Caco-2 (cell line): ENCODE data around the gene XRCC3. TPM values are rescaled to one million over a fixed set of nuclear protein-coding genes. Genes with fewer than 3 reads are reported as not detected.

Experiments
- BruUV-seq: library from RNA; stranded (reverse); fragments of 400-500 nt; replicated peaks from 2 replicates; lab custom pipeline; 2021; lab: Mats Ljungman, UMichigan
- CTCF ChIA-PET: fragments of 300-600 bp; sonication (Branson Sonifier 250); formaldehyde crosslinking; loops from one replicate; lab custom pipeline; 2022; ENCODE audit warnings: antibody characterized with exemption; lab: Charles Lee
- POLR2A ChIA-PET: fragments of 300-600 bp; sonication (Branson Sonifier 250); formaldehyde crosslinking; loops from one replicate; lab custom pipeline; 2022; ENCODE audit warnings: antibody characterized with exemption; lab: Charles Lee
- DNase-seq, 2 experiments: peaks; one replicate each; pipeline versions ENCODE4 v3.0.0 to v3.0.0-alpha.2; 2020 to 2022
- H3K27me3 ChIP-seq: replicated peaks from 2 replicates; pipeline ENCODE4 v1.6.0; 2011; ENCODE audit warnings: low read length; ENCODE audit not compliant: control insufficient read depth, insufficient read depth
- H3K36me3 ChIP-seq: 2 replicates; pipeline ENCODE4 v1.5.1; 2011; ENCODE audit warnings: low read length; ENCODE audit not compliant: control insufficient read depth, insufficient read depth
- H3K4me1 ChIP-seq: fragments of 250-450 bp; sonication (Bioruptor Pico); 2 replicates; pipeline ENCODE4 v1.5.1; 2020; ENCODE audit warnings: mild to moderate bottlenecking
- H3K4me3 ChIP-seq: 2 replicates; pipeline ENCODE4 v1.5.1; 2011; ENCODE audit warnings: low read depth, mild to moderate bottlenecking, control low read depth, low read length
- H3K9me3 ChIP-seq: fragments of 250-450 bp; sonication (Bioruptor Pico); 2 replicates; pipeline ENCODE4 v1.5.1; 2020; ENCODE audit warnings: mild to moderate bottlenecking, moderate library complexity
- H3K27ac Mint-ChIP-seq: one replicate; pipeline ENCODE4 v1.8.0; 2022; ENCODE audit warnings: mixed read lengths; ENCODE audit not compliant: unreplicated experiment
- H3K27me3 Mint-ChIP-seq: one replicate; pipeline ENCODE4 v1.8.0; 2022; ENCODE audit warnings: mixed read lengths; ENCODE audit not compliant: insufficient read depth, unreplicated experiment
- H3K36me3 Mint-ChIP-seq: one replicate; pipeline ENCODE4 v1.8.0; 2022; ENCODE audit warnings: mild to moderate bottlenecking, mixed read lengths; ENCODE audit not compliant: insufficient read depth, unreplicated experiment
- H3K4me1 Mint-ChIP-seq: one replicate; pipeline ENCODE4 v1.8.0; 2022; ENCODE audit warnings: low read depth, mixed read lengths; ENCODE audit not compliant: unreplicated experiment
- H3K4me3 Mint-ChIP-seq: one replicate; pipeline ENCODE4 v1.8.0; 2022; ENCODE audit warnings: mild to moderate bottlenecking, moderate library complexity, mixed read lengths; ENCODE audit not compliant: unreplicated experiment
- H3K9me3 Mint-ChIP-seq: one replicate; pipeline ENCODE4 v1.8.0; 2022; ENCODE audit warnings: mixed read lengths; ENCODE audit not compliant: unreplicated experiment
- CTCF ChIP-seq, 2 experiments: fragments of 200-600 bp in 1 of 2; IDR thresholded peaks; 1 replicate in 1 of 2; 2 replicates in 1 of 2; pipeline versions ENCODE4 v1.5.1 to v1.8.0; 2011 to 2022; ENCODE audit warnings: antibody characterized with exemption in 1 of 2, control low read depth in 1 of 2, inconsistent platforms in 1 of 2, low read depth in 1 of 2, low read length in 1 of 2, mild to moderate bottlenecking in 1 of 2, moderate library complexity in 1 of 2; ENCODE audit not compliant: insufficient read depth in 1 of 2, severe bottlenecking in 1 of 2, unreplicated experiment in 1 of 2
- intact Hi-C: fragments of 100-400 bp; cut with micrococcal nuclease; formaldehyde crosslinking; loops from one replicate; pipeline ENCODE4 v1.10.0; 2022; ENCODE audit not compliant: unreplicated experiment
- total RNA-seq: library from RNA; stranded (reverse); gene quantifications from 2 replicates; pipeline ENCODE4 v1.2.3, GENCODE V29; 2022

Gene XRCC3
- total RNA-seq, 1 experiment from 2014 or later: 44.0 TPM

DNA sequence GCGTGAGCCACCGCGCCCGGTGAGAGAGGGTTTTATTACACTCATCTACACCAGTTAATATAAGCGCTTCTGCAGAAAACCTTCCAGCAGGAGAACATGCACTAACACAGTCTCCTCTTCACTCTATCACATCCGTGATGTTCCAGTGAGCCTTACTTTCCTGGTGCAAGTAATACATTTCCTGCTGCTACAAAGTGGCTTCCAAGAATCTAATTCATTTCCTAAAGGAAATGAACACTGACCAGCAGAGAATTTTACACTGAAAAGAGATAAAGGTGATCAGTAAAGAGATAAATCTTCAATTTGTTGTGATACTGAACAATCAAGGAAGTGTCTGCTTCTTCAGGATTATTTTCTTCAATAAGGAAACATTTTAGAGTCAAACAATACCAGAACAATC lies 39.8 kb upstream of the XRCC3 start:
- Mint-ChIP-seq H3K4me3 (no peak overlapping the region), H3K9me3 (no peaks in the 10 kb centered on the region), H3K27ac (no peak overlapping the region), H3K36me3 (no peaks in the 10 kb centered on the region), H3K27me3 (no peaks in the 10 kb centered on the region), H3K4me1 (no peaks in the 10 kb centered on the region)
- ChIA-PET CTCF (no interaction called here), POLR2A (no interaction called here)
- H3K27me3 ChIP-seq: no peaks in the 10 kb centered on the region
- intact Hi-C loops: no loop called here
- BruUV-seq: no TSS peak
- no peak overlapping the region for H3K4me3 ChIP-seq
- no peaks in the 10 kb centered on the region for H3K4me1 ChIP-seq
- no peaks in the 10 kb centered on the region for H3K9me3 ChIP-seq
- TF ChIP-seq CTCF (IDR thresholded peaks at IDR 0.05; ENCODE audit: insufficient read depth in 1 of 2, low read depth in 1 of 2, low read length in 1 of 2, severe bottlenecking in 1 of 2, unreplicated experiment in 1 of 2): no peak
- H3K36me3 ChIP-seq: no peaks in the 10 kb centered on the region
- no peak for DNase-seq

DNA sequence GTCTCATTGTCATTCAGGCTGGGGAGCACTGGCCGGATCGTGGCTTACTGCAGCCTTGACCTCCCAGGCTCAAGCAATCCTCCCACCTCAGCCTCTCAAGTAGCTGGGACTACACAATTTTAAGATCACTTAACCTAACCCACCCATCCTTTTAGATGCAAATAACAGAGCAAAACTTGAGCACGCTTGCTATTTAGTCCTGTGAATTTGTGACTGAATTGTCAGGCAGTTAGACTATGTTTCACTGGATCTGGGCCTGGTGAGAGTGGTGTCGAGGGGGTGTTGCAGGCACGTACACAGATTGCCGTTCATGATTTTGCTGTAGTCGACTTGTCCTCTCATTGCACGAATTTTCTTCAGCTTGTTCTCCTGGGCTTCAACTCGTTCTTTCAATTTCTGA lies 38.5 kb upstream of the XRCC3 start:
- Mint-ChIP-seq H3K27ac (no peak overlapping the region), H3K4me1 (no peaks in the 10 kb centered on the region), H3K27me3 (no peaks in the 10 kb centered on the region), H3K36me3 (no peaks in the 10 kb centered on the region), H3K4me3 (no peak overlapping the region), H3K9me3 (no peaks in the 10 kb centered on the region)
- no peaks in the 10 kb centered on the region for H3K4me1 ChIP-seq
- no peak for DNase-seq
- CTCF ChIA-PET: no interaction called here
- no peaks in the 10 kb centered on the region for H3K36me3 ChIP-seq
- no TSS peak for BruUV-seq
- POLR2A ChIA-PET: interaction anchor here (0.7 kb wide), 1 partner anchor 13 kb away, joined by 12 read pairs; no protein-coding TSS in a partner anchor
- intact Hi-C loops: no loop called here
- H3K4me3 ChIP-seq: no peak overlapping the region
- TF ChIP-seq CTCF (IDR thresholded peaks at IDR 0.05; ENCODE audit: insufficient read depth in 1 of 2, low read depth in 1 of 2, low read length in 1 of 2, severe bottlenecking in 1 of 2, unreplicated experiment in 1 of 2): no peak
- H3K27me3 ChIP-seq: no peaks in the 10 kb centered on the region
- no peaks in the 10 kb centered on the region for H3K9me3 ChIP-seq

GRCh38 chr14:103749860-103750259 lies 34.6 kb upstream of the XRCC3 start:
- no peaks in the 10 kb centered on the region for H3K27me3 Mint-ChIP-seq
- H3K9me3 Mint-ChIP-seq: no peaks in the 10 kb centered on the region
- H3K27ac Mint-ChIP-seq: no peak overlapping the region
- no peak for TF ChIP-seq CTCF (IDR thresholded peaks at IDR 0.05; ENCODE audit: insufficient read depth in 1 of 2, low read depth in 1 of 2, low read length in 1 of 2, severe bottlenecking in 1 of 2, unreplicated experiment in 1 of 2)
- POLR2A ChIA-PET: no interaction called here
- no peak overlapping the region for H3K4me3 Mint-ChIP-seq
- BruUV-seq: no TSS peak
- intact Hi-C loops: no loop called here
- CTCF ChIA-PET: no interaction called here
- no peaks in the 10 kb centered on the region for H3K36me3 Mint-ChIP-seq
- no peak for DNase-seq
- Histone ChIP-seq H3K4me3 (no peak overlapping the region), H3K9me3 (no peaks in the 10 kb centered on the region), H3K27me3 (no peaks in the 10 kb centered on the region), H3K4me1 (no peaks in the 10 kb centered on the region), H3K36me3 (no peaks in the 10 kb centered on the region)
- no peaks in the 10 kb centered on the region for H3K4me1 Mint-ChIP-seq
